Stromal cell of bone marrow (primary cell): Measurements from ENCODE around the gene KCNJ2.

Source experiments
- DNase-seq: peaks from one replicate; pipeline ENCODE4 v3.0.0-alpha.2; 2012; ENCODE audit warnings: low read depth

KCNJ2 gene

GRCh38 chr17:70205401-70205800 is 36.1 kb downstream of the KCNJ2 start:
- no peak for DNase-seq

GRCh38 chr17:70206361-70207010 is 37.2 kb downstream of the KCNJ2 start:
- no peak for DNase-seq

GRCh38 chr17:70207184-70207583 is 37.9 kb downstream of the KCNJ2 start:
- no peak for DNase-seq

GRCh38 chr17:70208080-70208794 is 38.9 kb downstream of the KCNJ2 start:
- no peak for DNase-seq

- DNase-seq: no peak
Measured at GRCh38 chr17:70208825-70209555, 39.7 kb downstream of the KCNJ2 start.

GRCh38 chr17:70215656-70216055 is 46.3 kb downstream of the KCNJ2 start:
- no peak for DNase-seq

- no peak for DNase-seq
Measured at GRCh38 chr17:70217571-70217970, 48.2 kb downstream of the KCNJ2 start.

GRCh38 chr17:70225276-70225675 is 55.9 kb downstream of the KCNJ2 start:
- no peak for DNase-seq
